D721Med (cell line): Measurements from ENCODE around the gene CDH23.

ENCODE experiments used
- DNase-seq: peaks from one replicate; pipeline ENCODE4 v3.0.0; 2011; ENCODE audit warnings: low spot score; ENCODE audit not compliant: insufficient read length
- FAIRE-seq: peaks from 2 replicates; lab custom pipeline; 2011; peaks lifted over from hg19 to GRCh38; lab: Jason Lieb, UNC
- CTCF ChIP-seq: IDR thresholded peaks from 2 replicates; pipeline ENCODE4 v1.5.1; 2012; ENCODE audit warnings: mild to moderate bottlenecking, control low read depth; ENCODE audit not compliant: insufficient read depth; ENCODE audit errors: missing control alignments

The CDH23 gene

GRCh38 chr10:71661779-71662336, 265.1 kb downstream of the CDH23 start:
- DNase-seq (no peak), FAIRE-seq (no peak)
- TF ChIP-seq CTCF, result no peak

- TF ChIP-seq CTCF, result no peak
- DNase-seq (no peak), FAIRE-seq (no peak)
Observed at GRCh38 chr10:71663311-71663710, 266.6 kb downstream of the CDH23 start.

GRCh38 chr10:71664585-71664984, 267.9 kb downstream of the CDH23 start:
- FAIRE-seq (no peak), DNase-seq (no peak)
- TF ChIP-seq CTCF, result no peak

- FAIRE-seq (no peak), DNase-seq (no peak)
Observed at GRCh38 chr10:71665456-71665855, 268.7 kb downstream of the CDH23 start.

GRCh38 chr10:71666639-71667386, 270.1 kb downstream of the CDH23 start:
- DNase-seq (peak; percentile 88), FAIRE-seq (no peak)
- TF ChIP-seq CTCF, result no peak

More at GRCh38 chr10:71665456-71665855, 268.7 kb downstream of the CDH23 start:
- no peak for TF ChIP-seq CTCF

GRCh38 chr10:71667387-71667752, 270.6 kb downstream of the CDH23 start:
- DNase-seq, result no peak
- no peak for FAIRE-seq
- no peak for TF ChIP-seq CTCF
